A549 treated with AZD9567 at 1 μM for 4 hours (cell line): ENCODE data around the gene S100A5. TPM values are rescaled to one million over a fixed set of nuclear protein-coding genes. Genes with fewer than 3 reads are reported as not detected.

ENCODE experiments used
- total RNA-seq: library from RNA; stranded (reverse); fragments of 200-300 nt; extraction: Qiagen RNA extraction; gene quantifications from 5 replicates; pipeline ENCODE4 v1.2.3, GENCODE V29; 2022; ENCODE audit not compliant: insufficient read depth

Gene S100A5, protein sequence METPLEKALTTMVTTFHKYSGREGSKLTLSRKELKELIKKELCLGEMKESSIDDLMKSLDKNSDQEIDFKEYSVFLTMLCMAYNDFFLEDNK
- total RNA-seq = 0.74 to 1.7 TPM (median 0.84 TPM) in 4 of 5 replicates, not detected in the other

GRCh38 chr1:153540394-153541361 is at the start of gene S100A5:
TSS of gene S100A5 (minus strand) at chr1:153540934. CDS start at chr1:153540191, 743 bp downstream.

DNA sequence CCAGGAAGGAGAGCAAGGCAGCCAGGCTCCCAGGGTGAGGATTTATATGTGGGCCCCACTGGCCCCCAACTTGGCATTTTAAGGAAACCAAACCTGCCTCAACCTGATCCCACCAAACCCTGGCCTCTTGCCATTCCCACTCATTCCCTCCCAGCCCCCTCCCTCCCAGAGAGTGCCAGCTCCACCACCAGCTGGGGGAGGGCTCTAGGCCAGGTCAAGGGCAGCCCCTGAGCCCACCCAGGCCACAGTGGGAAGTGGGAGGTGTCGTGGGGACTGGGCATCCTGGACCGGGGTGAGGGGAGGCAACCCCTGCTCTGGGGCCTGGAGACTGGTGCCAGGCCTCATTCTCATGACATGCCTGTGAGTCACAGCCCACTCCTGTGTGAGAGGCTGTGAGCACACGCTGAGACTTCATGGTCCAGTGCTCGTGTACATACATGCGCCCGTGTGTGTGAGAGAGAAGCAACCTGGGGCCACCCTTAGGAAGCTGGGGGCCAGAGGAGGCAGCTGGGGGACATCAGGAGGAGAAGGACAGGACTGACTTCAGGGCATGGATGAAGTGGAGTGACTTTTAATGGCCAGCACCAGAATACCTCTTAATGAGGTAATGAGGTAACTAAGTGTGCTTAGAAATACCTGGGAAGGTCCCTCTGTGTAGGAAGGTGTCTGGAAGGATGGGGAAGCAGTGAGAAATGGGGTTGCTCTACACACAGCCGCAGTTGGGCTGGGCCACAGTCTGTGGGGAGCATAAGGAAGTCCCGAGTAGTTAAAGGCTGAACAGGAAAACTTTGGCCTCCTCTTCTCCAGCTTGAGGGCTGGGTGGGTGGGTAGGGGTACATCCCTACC is 25.0 kb upstream of the S100A5 start, which contains the start of gene S100A2:
Gene S100A2, minus strand, starts transcription at position 316 of the 846 bp plus-strand sequence. CDS start 1,967 bp downstream, outside the sequence.

GRCh38 chr1:153548722-153549688 is 8.3 kb upstream of the S100A5 start, which contains the start of gene S100A3:
TSS of gene S100A3 (minus strand) at chr1:153549258. CDS start at chr1:153548485, 773 bp downstream.

GRCh38 chr1:153545067-153546055 is 4.6 kb upstream of the S100A5 start, which contains the start of gene S100A4:
TSS of gene S100A4 (minus strand) at chr1:153545806. CDS start at chr1:153544794, 1,012 bp downstream.

GRCh38 chr1:153535242-153536011 is 5.3 kb downstream of the S100A5 start, which contains the start of gene S100A6:
TSS of gene S100A6 (minus strand) at chr1:153535991. CDS start at chr1:153535339, 652 bp downstream.

Other genes with a start within 250 kb of the S100A5 start
- not detected in 5 replicates for gene PGLYRP3, start 228.0 kb downstream of the S100A5 start, total RNA-seq
- gene PGLYRP4, start 192.1 kb downstream of the S100A5 start, total RNA-seq = not detected in 5 replicates
- gene S100A9, start 183.1 kb downstream of the S100A5 start, total RNA-seq = 0.49 to 1.2 TPM (median 0.80 TPM) in 4 of 5 replicates, not detected in the other
- not detected in 5 replicates for gene S100A12, start 165.3 kb downstream of the S100A5 start, total RNA-seq
- not detected in 5 replicates for gene S100A8, start 149.9 kb downstream of the S100A5 start, total RNA-seq
- gene S100A7A, start 124.4 kb downstream of the S100A5 start, total RNA-seq = not detected in 5 replicates
- not detected in 5 replicates for gene S100A7, start 80.3 kb downstream of the S100A5 start, total RNA-seq
- 3,026 to 3,713 TPM (median 3,617 TPM) in 5 replicates for gene S100A6, start 4.9 kb downstream of the S100A5 start, total RNA-seq
- 1,162 to 1,829 TPM (median 1,676 TPM) in 5 replicates for gene S100A4, start 4.9 kb upstream of the S100A5 start, total RNA-seq
- 81.6 to 99.0 TPM (median 94.1 TPM) in 5 replicates for gene S100A3, start 8.3 kb upstream of the S100A5 start, total RNA-seq
- 10.6 to 29.6 TPM (median 22.2 TPM) in 5 replicates for gene S100A2, start 24.9 kb upstream of the S100A5 start, total RNA-seq
- gene S100A16, start 72.2 kb upstream of the S100A5 start, total RNA-seq = 405 to 503 TPM (median 489 TPM) in 5 replicates
- gene S100A14, start 75.4 kb upstream of the S100A5 start, total RNA-seq = 0.18 to 0.52 TPM (median 0.31 TPM) in 4 of 5 replicates, not detected in the other
- gene S100A13, start 86.6 kb upstream of the S100A5 start, total RNA-seq = 131 to 188 TPM (median 175 TPM) in 5 replicates
- 0.39 to 0.88 TPM (median 0.53 TPM) in 4 of 5 replicates, not detected in the other for gene S100A1, start 87.5 kb upstream of the S100A5 start, total RNA-seq
- gene CHTOP, start 93.1 kb upstream of the S100A5 start, total RNA-seq = 77.8 to 88.2 TPM (median 79.7 TPM) in 5 replicates
- 55.6 to 63.8 TPM (median 58.8 TPM) in 5 replicates for gene SNAPIN, start 117.8 kb upstream of the S100A5 start, total RNA-seq
- 268 to 304 TPM (median 275 TPM) in 5 replicates for gene ILF2, start 130.1 kb upstream of the S100A5 start, total RNA-seq
- 1.2 to 1.4 TPM (median 1.3 TPM) in 4 of 5 replicates, not detected in the other for gene NPR1, start 137.8 kb upstream of the S100A5 start, total RNA-seq
- gene INTS3, start 187.1 kb upstream of the S100A5 start, total RNA-seq = 14.8 to 16.4 TPM (median 15.0 TPM) in 5 replicates
- 0.90 to 1.1 TPM (median 0.93 TPM) in 4 of 5 replicates, not detected in the other for gene SLC27A3, start 234.5 kb upstream of the S100A5 start, total RNA-seq